ENCODE measurements around the gene AJM1. TPM values are rescaled to one million over a fixed set of nuclear protein-coding genes. Genes with fewer than 3 reads are reported as not detected.

Gene AJM1
- total and polyA plus RNA-seq, 2 donors (not counting 1 experiment from before 2014, with no cell fraction given), result 1.7 to 2.9 TPM

- DNase-seq (peak; percentile 74), ATAC-seq (ENCODE audit: low read depth) (no peak)
- Mint-ChIP-seq H3K4me1 (peaks cover 26% of the 10 kb centered on the region), H3K27me3 (peaks cover 7% of the 10 kb centered on the region), H3K4me3 (peak overlapping the region; percentile 96), H3K9me3 (ENCODE audit: insufficient read depth) (no peaks in the 10 kb centered on the region), H3K27ac (peak overlapping the region; percentile 84)
- CTCF ChIA-PET, result interaction anchor here (1.0 to 1.1 kb wide), 3 partner anchors 96 to 181 kb away, joined by 3 to 5 read pairs (median 3); partner anchors contain the start of gene FBXW5
- H4K20me1 ChIP-seq (ENCODE audit: control insufficient read depth, insufficient read depth, low read length, poor library complexity, severe bottlenecking), result peaks cover 28% of the 10 kb centered on the region
- peaks cover 0 to 39% (median 12%) of the 10 kb centered on the region in 4 experiments for H3K27me3 ChIP-seq (replicated peaks in 1 of 4; ENCODE audit: control extremely low read depth in 1 of 4, control insufficient read depth in 3 of 4, insufficient read depth in 4 of 4, low read length in 3 of 4)
- no peak overlapping the region for H3K27ac ChIP-seq (ENCODE audit: low read length in 2 of 2)
- H3K4me1 ChIP-seq (ENCODE audit: control insufficient read depth in 2 of 2, insufficient read depth in 2 of 2, low read length in 2 of 2), result peaks cover 46 to 49% of the 10 kb centered on the region in 2 donors
- H3K4me3 ChIP-seq (ENCODE audit: control extremely low read depth in 1 of 5, extremely low read depth in 1 of 5, insufficient read depth in 1 of 5, low read depth in 2 of 5, low read length in 4 of 5), result peak overlapping the region; percentile 14 to 87 (median 82)
- intact Hi-C loops (cut with micrococcal nuclease), result loop anchor here (2.0 to 5.0 kb wide), 2 partner anchors 54 to 185 kb away; partner anchors contain the start of gene FUT7
- POLR2A ChIA-PET, result interaction anchor here (0.6 to 0.7 kb wide), 3 partner anchors 19 to 296 kb away, joined by 3 to 10 read pairs (median 8); no protein-coding TSS in a partner anchor
- peak overlapping the region; percentile 97 for H2AFZ ChIP-seq (ENCODE audit: insufficient read depth, low read depth, low read length, poor library complexity, severe bottlenecking)
- H3K79me2 ChIP-seq (ENCODE audit: control insufficient read depth, insufficient read depth, low read length), result peaks cover 2% of the 10 kb centered on the region
- peaks cover 0 to 25% (median 0%) of the 10 kb centered on the region in 3 donors for H3K9me3 ChIP-seq (ENCODE audit: control extremely low read depth in 1 of 3, control insufficient read depth in 2 of 3, insufficient read depth in 1 of 3, low read length in 2 of 3)
- peaks cover 0 to 4% of the 10 kb centered on the region in 2 experiments for H3K36me3 ChIP-seq (replicated peaks in 1 of 2; ENCODE audit: control extremely low read depth in 1 of 2, control insufficient read depth in 1 of 2, extremely low read depth in 1 of 2, insufficient read depth in 2 of 2, low read length in 1 of 2)
- H3K9ac ChIP-seq (ENCODE audit: low read length), result peak overlapping the region; percentile 84
- TF ChIP-seq EZH2 (IDR thresholded peaks at IDR 0.05; ENCODE audit: borderline replicate concordance, insufficient read depth, low read depth, low read length, poor library complexity, severe bottlenecking) (peak; percentile 84), CTCF (IDR thresholded peaks at IDR 0.05) (no peak)
- 2% methylated on average over 48 of the region's 48 CpGs for WGBS (ENCODE audit: insufficient coverage)
- peak overlapping the region; percentile 99 for H3K4me2 ChIP-seq (replicated peaks; ENCODE audit: low read depth, low read length, poor library complexity, severe bottlenecking)
Measured at GRCh38 chr9:136847826-136848392, 5.6 kb downstream of the AJM1 start.
